Activated CD8-positive, alpha-beta memory T cell treated with anti-CD3 and anti-CD28 coated beads for 24 hours (primary cell): ENCODE data around the gene HMGCS2.

Experiments
- DNase-seq: peaks from one replicate; pipeline ENCODE4 v3.0.0-alpha.2; 2020

HMGCS2 gene

DNA sequence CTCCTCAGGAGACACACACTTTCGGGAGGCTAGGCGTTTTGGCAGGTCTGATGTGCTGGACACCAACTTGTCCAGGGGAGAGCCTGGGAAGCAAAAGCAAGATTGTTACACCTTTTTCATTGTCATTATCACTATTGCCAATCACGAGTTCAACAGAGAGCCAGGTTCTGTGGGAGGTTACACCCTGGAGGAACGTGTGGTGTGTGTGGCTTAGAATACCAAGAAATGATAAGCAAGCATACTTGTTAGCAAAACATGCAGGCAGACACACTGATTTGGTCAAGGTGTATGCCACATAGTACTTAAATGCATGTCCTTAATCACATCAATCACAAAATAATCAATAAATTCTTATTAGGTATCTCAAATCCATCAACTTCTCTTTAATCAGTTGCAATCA lies 16.1 kb downstream of the HMGCS2 start:
- no peak for DNase-seq

DNA sequence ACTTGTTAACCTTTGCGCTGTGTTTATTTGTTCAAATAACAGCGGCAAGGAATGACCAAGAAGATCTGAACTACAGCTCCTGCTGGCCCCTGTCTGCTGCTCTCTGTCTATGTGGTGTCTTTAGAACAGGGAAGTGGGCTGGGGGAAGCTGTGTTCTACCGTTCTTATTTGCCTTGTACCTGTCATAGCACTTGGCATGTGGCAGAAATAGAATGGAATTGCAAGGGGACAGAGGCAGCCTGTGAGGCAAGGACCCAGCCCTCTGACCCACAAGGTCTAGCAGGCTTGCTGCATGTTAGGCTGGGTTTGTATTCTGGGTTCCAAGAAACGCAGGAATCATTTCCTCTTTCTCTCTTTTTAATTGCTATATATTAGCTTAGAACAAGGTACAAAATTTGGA lies 20.7 kb downstream of the HMGCS2 start:
- DNase-seq = no peak

DNA sequence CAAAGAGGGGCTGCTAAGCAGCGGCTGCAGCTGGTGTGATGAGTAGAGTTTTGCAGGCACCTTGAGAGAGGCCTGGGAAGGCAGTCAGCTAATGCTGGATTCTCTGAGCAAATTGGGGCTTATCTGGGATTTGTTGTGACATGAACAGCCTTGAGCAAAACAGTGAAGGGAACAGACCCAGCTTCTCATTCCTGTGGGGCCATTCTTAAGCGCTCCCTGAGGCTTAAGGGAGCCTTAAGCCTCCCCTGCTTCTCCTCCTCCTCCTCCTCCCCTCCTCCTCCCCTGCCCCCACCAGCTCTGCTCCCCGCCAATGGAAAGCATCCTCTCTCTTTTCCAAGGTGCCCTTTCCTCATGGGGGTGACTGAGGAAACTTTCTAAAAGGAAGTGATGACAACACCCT lies 21.3 kb downstream of the HMGCS2 start:
- DNase-seq = no peak

DNA sequence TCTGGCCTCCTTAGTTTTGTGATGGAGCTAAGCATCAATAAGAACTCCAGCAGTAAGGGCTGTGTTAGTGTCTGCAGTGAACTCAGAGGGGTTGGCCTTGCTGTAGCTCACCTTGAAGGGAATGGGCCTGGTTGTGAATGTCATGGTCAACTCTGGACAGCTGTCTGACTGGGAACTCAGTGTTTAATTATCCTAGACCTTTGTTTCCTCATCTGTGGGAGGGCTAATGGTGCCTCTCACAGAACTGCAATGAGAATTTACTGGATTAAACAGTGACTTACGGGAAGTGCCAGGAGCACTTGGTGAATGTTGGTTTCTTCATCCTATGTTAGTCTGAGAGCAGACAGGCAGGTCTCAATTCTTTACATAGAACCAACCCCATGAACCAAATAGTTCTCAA lies 23.7 kb downstream of the HMGCS2 start:
- DNase-seq = no peak

DNA sequence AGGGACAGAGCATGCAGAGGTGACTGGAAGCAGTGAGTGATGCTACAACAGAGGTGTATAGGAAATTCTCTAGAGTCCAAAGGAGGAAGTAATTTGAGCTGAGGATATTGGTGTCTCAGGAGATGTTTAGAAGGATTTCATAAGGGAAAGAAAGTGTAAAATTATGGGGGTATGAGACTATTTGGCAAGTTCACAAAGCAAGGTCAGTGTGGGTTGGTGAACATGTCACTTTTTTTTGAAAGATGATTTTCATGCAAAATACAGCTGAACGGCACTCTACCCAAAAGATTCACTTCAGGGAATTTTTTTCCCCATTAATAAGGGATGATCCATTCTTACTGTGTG lies 24.1 kb downstream of the HMGCS2 start:
- no peak for DNase-seq

DNA sequence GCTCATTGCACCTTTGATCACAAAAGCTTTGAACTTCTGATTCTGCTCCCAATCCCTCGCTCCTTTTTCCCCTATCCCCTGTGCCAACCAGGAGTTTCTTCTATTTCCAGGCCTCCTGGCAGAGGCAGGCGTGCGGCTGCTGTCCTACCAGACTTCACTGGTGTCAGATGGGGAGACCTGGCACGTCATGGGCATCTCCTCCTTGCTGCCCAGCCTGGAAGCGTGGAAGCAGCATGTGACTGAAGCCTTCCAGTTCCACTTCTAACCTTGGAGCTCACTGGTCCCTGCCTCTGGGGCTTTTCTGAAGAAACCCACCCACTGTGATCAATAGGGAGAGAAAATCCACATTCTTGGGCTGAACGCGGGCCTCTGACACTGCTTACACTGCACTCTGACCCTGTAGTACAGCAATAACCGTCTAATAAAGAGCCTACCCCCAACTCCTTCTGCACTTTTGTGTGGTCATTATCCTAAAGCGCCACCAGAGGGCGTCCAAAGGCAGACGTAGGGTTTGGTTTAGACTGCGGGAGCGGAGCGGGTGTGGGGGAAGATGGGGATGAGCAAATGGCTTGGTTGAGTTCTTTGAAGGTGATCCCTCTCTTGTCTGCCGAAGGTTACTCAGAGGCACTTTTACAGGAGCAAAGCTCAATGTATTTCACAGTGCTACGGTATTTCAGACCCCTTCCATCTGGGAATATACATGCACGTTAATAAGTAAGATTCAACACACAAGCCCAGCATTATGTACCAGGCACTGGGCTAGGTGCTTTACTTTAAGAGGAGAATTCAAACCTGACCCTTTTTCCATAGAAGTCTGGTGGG lies 24.7 kb downstream of the HMGCS2 start:
- peak; percentile 76 for DNase-seq

DNA sequence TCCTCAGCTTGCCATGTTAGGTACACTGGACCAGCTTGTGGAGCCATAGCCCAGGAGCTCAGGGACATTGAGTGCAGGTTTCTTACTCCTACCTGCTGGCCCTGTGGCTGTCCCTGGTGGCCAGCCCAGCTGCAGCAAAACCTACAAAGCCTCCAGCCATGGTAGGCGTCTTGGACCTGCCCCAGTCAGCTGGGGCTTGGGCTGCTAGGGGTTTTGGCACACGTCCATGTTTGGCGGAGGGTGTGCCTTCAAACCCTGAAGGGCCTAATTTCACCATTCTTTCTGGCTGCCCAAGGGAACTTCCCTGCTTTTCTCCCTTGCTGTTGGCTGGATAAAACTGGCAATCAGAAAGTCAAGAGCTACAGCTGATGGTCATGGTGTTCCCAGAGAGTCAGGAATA lies 25.4 kb downstream of the HMGCS2 start:
- DNase-seq = no peak

DNA sequence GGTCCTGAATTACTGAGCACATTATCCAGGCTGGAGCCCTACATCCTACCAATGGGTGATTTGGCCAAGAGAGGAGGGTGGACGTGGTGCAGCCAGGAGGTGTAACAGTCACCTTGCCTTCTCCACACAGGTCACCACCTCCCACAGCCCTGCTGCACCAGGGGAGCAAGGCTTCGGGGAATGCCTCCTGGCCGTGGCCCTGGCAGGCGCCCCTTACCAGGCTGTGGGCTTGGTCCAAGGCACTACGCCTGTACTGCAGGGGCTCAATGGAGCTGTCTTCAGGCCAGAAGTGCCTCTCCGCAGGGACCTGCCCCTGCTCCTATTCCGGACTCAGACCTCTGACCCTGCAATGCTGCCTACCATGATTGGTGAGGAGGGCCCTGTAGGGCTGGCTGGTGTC lies 26.0 kb downstream of the HMGCS2 start:
- no peak for DNase-seq

DNA sequence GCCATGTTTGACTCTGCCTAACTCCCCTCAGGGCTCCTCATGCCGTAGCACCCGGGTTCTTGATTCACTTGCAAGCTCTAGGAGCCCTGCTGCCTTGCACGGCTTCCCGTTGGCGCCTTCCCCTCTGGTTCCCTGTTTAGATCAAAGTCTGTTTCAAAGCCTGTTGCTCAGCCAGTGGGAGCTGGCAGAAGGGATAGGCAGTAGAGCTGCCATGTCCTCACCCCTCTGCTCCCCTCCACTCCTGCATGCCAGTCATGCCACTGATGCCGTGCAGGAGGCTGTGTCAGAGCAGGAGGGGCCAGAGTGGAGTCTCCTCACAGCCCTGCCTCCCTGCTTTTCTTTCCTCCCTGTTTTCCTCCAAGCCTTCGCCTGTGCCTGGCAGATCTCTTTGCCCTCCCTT lies 26.5 kb downstream of the HMGCS2 start:
- DNase-seq = no peak

DNA sequence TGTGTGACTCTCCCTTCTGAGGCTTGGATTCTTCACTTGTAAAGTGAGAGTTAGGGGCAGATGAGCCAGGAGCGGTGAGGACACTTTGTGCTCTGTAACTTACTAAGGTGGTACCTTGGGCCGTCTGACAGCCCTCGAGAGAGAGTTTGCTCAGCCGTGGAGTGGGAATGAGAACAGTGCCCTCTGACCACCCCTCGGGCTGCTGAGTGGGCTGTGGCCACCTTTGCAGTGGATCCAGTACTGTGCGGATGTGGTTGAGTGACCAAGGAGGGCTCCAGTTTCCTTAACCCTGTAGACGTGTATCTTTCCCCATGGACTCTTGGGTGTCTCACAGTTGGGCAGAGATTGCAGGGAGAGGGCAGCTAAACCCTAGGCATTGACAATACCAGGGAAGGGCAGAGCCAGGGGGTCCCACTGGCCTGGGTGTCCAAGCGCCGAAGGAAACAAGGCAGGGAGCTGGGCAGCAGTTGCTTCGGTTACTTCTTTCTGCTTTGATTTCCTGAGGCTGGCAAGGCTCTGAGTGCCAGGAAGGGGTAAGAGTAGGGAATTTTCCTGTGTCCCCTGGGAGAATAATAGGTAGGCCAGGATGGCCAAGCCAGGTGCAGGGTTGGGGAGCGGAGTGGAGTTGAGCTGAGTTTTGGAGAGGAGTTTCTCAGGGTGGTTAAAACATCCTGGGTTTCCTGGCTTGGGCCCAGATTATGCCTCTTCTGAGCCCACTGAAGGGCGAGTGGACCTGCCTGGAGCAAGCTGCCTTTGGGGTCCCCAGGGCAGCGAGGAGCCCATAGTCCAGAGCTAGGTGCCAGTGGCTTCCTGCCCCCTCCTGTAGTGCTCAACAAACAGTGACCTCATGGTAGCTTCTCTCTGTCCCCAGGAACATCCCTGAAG lies 27.6 kb downstream of the HMGCS2 start:
- DNase-seq = no peak

DNA sequence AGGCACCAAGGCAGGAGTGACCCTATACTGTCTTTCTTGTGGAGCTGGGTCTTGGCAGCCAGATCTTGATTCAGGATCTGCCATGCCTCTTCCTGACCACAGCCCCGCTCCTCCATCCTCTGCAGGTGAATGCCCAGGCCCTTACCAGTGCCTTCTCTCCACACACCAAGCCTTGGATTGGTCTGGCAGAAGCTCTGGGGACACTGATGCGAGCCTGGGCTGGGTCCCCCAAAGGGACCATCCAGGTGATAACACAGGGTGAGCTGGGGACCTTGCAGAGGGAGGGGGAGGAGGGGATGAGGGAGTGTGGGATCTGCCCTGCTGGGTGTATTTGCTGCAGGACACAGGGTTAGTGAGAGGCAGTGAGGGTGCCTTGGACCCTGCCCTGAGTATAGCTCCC lies 28.4 kb downstream of the HMGCS2 start:
- DNase-seq = no peak

DNA sequence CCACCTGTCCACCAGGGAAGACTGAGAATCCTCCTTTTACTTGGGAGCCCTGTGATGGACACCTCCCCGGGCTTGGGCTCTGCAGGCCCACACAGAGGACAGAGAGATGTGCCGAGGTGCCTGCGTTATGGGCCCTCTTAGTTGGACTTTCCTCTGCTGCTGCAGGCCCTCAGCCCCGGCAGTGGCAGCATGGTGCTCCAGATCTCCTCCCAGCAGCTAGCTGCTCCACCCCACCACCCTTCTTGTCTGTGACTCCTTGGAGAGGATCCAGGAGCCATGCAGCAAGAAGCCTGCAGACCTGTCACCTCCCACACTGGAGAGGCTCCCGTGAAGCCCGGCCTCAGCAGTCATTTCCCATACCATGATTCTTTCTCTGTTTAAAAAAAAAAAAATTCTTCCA lies 29.6 kb downstream of the HMGCS2 start:
- DNase-seq = no peak

DNA sequence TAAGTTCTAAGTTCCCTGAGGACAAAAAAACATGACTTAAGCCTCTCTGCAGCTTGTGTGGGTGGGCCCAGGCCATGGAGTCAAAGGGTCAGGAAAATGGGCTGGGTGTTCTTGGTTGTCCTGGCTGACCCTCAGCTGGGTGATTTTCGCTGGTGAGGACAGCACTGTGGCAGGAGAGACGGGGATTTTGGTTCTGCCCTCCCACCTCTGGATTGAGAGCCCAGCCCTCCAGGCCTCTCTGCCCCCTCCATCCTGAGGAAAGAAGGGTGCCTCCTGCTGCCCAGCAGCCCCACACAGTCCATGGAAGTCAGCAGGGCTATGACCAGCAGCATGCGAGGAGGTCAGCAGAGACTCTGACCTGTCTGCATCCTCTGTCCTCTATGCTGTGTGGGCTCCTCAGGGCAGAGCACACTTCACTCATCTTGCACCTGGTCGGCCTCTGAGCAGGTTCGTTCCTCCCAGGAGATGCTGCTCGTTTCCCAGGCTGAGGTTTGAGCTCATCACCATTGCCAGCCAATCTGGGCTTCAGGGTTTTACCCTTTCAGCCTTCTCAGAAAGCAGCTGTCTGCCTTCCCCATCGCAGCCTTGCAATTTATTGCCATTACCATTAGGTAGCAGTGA lies 30.5 kb downstream of the HMGCS2 start:
- no peak for DNase-seq

DNA sequence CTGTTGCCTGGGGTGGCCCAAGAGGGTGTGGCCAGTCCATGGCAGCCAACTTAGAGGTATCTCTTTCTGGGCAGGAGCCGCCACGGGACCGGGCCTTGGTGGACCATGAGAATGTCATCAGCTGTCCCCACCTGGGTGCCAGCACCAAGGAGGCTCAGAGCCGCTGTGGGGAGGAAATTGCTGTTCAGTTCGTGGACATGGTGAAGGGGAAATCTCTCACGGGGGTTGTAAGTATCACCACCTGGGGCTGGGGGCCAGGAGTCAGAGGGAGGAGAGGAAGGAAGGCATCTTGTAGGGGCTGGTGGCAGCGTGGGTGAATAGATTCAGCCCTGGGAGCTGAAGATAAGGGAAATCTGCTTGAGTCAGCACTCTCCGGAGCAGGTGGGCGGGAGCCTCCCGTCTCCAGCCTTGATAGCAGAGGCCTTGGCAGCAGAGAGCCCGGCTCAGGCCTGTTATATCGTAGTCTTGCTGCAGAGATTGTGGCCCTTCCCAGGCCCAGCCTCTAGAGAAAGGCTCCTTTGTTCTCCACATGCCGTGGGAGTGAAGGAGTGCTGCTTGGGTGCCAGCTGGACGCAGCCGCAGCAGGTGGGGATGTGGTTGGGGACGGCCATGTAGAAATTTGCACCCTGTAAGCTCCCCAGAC lies 31.5 kb downstream of the HMGCS2 start:
- no peak for DNase-seq

DNA sequence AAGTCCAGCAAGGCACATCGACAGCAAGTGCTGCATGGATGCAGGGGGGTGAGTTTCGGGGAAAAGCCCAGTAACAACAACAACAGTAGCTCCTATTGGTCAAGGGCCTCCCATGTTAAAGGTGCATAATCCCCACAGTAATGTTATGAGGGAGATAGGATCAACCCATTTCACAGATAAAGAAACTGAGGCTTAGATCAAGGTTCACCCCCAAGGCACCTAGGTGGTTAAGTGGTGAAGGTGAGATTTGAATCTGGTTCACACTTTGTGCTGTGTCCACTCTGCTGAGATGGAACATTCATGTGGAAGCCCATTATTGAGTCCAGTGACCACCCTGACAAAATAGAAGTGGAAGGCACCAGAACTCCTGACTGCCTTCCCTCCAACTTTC lies 32.1 kb downstream of the HMGCS2 start:
- no peak for DNase-seq

DNA sequence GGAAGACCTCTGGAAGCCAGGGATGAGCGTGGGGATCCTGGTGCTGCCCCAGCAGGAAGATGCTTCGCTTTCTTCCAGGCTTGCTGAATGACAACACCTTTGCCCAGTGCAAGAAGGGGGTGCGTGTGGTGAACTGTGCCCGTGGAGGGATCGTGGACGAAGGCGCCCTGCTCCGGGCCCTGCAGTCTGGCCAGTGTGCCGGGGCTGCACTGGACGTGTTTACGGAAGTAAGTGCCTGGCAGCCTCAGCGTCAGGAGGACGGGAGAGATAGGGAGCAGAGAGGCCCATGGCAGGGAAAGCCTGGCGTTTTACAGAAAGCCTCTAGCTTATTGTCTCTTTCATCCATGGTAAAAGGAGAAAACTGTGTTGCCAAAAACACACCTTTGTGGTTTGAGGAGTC lies 33.5 kb downstream of the HMGCS2 start:
- no peak for DNase-seq

DNA sequence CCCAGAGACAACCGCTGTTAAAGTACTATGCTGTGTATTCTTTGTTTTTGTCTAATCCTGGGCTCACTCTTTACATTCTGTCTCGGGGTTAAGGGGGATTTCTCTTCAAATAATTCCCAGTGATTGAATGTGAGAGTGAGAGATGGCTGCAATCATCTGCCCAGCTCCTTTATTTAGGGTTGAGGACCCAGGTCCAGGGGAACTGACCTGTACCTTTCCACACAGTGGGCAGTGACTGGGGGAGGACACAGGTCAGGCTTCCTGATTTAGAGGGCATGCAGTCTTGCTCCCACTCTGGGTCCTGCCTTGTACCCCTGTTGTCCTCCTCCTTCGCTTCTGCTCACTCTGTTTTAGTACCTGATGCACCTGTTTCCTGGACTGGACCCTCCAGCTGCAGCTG lies 35.0 kb downstream of the HMGCS2 start:
- DNase-seq = no peak

DNA sequence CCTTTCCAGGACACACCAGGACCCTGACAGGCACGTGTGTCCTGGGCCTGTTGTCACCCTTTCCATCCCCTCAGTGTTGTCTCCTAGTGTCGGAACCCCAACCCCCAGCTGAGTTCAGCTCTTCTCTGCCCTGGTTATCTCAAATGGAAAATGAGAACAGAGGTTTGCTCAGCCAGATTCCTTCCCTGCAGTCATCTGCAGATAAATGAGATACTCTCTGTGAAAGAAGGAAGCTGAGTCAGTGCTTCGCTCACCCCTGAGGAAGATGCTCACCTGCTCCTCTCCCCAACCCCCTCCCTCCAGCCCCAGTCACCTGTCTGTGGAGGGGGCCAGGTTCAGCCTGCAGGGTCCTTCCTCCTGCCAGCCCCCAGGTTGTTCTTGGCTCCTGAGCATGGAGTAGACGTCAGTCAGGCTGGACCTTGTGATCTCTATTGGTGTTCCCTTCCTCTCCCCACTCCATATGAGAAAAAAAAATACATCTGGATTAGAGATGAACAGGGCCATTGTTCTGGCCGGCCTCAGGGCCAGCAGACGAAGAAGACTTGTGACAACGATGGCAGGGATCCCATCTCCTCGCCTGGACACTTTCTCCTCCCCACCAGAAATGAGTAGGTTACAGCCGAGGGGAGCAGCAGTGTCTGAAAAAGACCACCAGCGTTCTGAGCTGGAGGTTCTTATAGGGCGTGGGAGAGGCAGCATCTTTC lies 36.1 kb downstream of the HMGCS2 start:
- no peak for DNase-seq

DNA sequence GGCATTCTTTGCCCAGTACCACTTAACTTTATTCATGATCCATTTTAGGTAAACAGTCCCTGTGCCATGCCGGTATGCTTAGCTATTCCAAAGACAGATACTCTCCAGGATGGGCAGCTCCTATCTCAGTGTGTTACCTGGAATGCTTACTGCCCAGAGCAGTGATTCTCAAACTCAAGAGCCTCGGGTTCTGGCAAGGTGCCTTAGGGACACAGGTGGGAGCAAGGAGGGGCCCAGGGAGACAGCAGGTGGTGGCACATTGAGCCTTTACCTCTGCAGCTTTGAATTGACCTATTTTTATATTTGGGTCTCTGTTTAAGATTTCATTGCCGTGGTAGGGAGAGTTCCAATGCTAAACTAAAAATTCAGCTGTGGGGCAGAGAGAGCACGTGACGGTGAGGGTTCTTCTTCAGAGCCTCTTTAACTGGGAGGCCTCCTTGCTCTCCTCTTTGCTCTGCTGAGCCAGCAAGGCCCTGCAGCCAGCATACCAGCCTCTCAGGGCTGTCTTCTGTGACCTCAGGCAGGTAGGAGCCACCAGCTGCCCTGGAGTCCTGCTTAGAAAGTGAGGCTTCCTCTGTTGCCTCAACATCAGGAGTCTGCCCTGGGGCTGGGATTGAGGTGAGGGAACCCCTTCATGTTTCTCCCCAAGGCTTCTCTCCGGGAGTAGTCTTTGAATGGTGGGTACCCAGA lies 36.8 kb downstream of the HMGCS2 start:
- DNase-seq = no peak

DNA sequence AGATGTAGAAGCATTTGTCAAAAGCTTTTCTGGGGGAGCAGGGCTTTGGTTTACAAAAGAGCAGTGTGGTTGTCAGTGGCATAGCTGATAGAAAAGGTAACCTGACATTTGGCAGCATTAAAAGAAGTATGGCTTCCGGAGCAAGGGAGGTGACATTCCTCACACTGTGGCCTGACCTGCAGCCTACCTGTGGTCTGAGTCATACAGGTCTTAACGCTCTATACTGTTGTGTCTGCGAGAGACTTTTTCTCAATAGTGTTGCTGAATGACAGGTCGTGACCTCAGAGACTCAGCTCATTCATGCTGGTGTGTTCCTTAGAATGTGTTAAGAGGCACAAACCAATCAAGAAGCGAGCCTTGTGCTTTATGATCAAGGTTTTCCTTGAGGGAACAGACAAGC lies 37.6 kb downstream of the HMGCS2 start:
- DNase-seq = no peak

DNA sequence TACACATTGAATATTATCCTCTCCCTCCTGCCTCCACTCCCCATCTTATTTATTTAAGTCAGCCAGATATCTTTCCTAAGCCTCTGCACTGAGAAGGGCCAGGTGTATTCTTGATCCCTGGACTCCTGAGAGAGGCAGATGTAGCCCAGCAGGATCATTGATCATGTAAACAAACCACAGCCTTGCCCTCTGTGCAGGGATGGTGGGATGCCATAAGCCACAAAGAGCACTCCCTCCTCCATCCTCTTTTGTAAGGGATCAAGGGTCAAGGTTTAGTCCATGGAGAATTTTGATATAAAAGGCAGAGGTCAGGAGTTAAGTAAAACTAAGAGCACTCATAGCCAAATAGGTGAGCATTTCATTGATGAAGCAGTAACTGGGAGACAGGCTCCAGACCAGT lies 39.7 kb downstream of the HMGCS2 start:
- DNase-seq = no peak

DNA sequence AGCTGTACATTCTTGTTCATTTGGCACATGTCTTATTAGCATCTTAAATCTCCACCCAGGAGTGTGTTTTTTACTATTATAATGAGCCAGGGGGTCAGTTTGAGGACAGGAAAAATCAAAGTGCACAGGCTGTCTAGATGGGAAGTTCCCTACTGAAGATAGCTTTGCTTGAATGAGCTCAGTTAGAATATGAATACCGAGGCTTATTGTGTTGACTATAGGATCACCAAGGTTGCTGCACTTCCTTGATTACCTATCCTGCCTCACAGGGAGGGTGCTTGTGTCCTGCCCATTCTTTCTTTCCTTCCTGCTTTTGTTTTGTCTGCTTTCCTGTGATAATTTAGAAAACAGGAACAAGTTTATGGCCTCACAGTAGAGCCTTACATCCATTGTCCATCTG lies 40.7 kb downstream of the HMGCS2 start:
- no peak for DNase-seq
